ENCODE measurements around the gene SELENOI. TPM values are rescaled to one million over a fixed set of nuclear protein-coding genes. Genes with fewer than 3 reads are reported as not detected.
"Not testable (repeated sequence)": the region's sequence is repeated elsewhere in the genome, so short reads cannot be mapped to it uniquely, and the experiment has no call there.

Gene SELENOI
- total and polyA plus RNA-seq, 4 donors: 3.2 to 36.6 (median 17.0) TPM

DNA sequence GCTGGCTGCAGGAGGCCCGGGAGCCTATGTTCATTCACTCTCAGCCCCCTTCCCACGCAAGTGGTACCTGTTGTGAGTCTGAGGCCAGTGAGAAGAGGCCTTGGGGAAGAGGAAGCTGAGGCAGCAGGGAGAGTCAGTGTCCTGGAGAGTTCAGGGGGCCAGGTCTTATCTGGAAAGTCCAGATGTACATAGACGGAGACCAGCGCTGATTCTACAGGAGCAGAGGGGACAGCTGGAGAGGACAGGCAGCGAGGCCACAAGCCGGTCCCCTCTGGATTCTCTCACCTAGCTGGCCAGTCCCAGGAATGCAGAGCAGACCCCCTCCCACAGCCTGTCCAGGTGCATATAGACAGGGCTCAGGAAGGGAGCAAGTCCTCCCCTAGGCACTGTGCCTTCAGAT, 29.1 kb upstream of the SELENOI start:
- H3K4me1 ChIP-seq (ENCODE audit: control insufficient read depth in 5 of 5, insufficient read depth in 5 of 5, low read length in 5 of 5): no peaks in the 10 kb centered on the region
- DNase-seq: no peak
- 88 to 91% methylated on average over 6 of the region's 6 CpGs for WGBS, 2 donors
- H3K36me3 ChIP-seq (ENCODE audit: control insufficient read depth in 4 of 4, insufficient read depth in 4 of 4, low read length in 4 of 4): no peaks in the 10 kb centered on the region
- no peak overlapping the region for H3K4me3 ChIP-seq
- TF ChIP-seq, protein P1, sequence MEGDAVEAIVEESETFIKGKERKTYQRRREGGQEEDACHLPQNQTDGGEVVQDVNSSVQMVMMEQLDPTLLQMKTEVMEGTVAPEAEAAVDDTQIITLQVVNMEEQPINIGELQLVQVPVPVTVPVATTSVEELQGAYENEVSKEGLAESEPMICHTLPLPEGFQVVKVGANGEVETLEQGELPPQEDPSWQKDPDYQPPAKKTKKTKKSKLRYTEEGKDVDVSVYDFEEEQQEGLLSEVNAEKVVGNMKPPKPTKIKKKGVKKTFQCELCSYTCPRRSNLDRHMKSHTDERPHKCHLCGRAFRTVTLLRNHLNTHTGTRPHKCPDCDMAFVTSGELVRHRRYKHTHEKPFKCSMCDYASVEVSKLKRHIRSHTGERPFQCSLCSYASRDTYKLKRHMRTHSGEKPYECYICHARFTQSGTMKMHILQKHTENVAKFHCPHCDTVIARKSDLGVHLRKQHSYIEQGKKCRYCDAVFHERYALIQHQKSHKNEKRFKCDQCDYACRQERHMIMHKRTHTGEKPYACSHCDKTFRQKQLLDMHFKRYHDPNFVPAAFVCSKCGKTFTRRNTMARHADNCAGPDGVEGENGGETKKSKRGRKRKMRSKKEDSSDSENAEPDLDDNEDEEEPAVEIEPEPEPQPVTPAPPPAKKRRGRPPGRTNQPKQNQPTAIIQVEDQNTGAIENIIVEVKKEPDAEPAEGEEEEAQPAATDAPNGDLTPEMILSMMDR (IDR thresholded peaks at IDR 0.05; ENCODE audit: control extremely low read depth, extremely low read depth): no peak
- ATAC-seq (ENCODE audit: insufficient read depth, low FRiP score): no peak
- H3K9me3 ChIP-seq (ENCODE audit: control insufficient read depth in 4 of 4, insufficient read depth in 3 of 4, low read length in 3 of 4): peaks cover 0 to 3% (median 0%) of the 10 kb centered on the region in 4 donors
- H3K9ac ChIP-seq (ENCODE audit: insufficient read depth in 1 of 2, low read length in 2 of 2): no peak overlapping the region
- no peaks in the 10 kb centered on the region for H3K27me3 ChIP-seq (ENCODE audit: control insufficient read depth in 3 of 3, insufficient read depth in 3 of 3, low read length in 2 of 3)
- H3K27ac ChIP-seq (ENCODE audit: low read depth in 1 of 2, low read length in 1 of 2): no peak overlapping the region

DNA sequence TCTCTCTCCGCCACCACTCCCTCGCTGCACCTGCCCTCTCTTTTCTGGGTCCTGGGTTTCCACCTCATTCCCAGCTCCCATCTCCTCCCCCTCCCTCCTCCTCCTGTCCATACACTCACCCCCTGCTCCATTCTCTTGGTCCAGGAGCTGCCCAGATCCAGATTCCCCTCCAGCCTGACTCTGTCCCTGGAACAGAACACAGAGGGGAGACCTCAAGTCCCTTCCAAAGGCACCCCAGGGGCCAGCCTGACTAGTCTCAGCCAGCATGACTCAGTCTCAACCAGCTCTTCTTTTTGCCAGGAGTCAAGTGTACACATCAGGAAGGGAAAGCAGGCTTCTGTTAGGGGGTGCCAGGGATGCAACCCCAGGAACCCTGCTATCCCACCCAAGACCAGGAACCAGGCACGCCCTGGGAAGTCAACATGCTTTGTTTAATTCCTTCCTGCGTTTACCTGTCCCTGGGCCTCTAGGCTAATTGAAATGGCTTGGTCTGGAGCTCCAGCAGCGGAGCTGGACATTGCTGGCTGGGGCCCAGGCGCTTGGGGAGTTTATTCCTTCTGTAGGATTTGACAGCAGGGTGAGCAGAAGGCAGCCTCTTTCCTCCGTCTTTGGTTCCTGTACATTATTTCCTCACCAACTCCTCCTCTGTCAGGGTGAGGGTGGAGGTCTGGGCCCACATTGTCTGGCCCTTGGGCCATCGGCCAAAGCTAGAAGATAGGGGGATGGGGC, 28.4 kb upstream of the SELENOI start:
- H3K27me3 ChIP-seq (ENCODE audit: control insufficient read depth in 3 of 3, insufficient read depth in 3 of 3, low read length in 2 of 3): no peaks in the 10 kb centered on the region
- H3K27ac ChIP-seq (ENCODE audit: low read depth in 1 of 2, low read length in 1 of 2): no peak overlapping the region
- no peaks in the 10 kb centered on the region for H3K36me3 ChIP-seq (ENCODE audit: control insufficient read depth in 4 of 4, insufficient read depth in 4 of 4, low read length in 4 of 4)
- no peaks in the 10 kb centered on the region for H3K4me1 ChIP-seq (ENCODE audit: control insufficient read depth in 5 of 5, insufficient read depth in 5 of 5, low read length in 5 of 5)
- WGBS, 2 donors: 82 to 83% methylated on average over 8 of the region's 8 CpGs
- no peak for DNase-seq
- TF ChIP-seq, protein P1 (IDR thresholded peaks at IDR 0.05; ENCODE audit: control extremely low read depth, extremely low read depth): no peak
- no peak overlapping the region for H3K4me3 ChIP-seq
- peaks cover 0 to 3% (median 0%) of the 10 kb centered on the region in 4 donors for H3K9me3 ChIP-seq (ENCODE audit: control insufficient read depth in 4 of 4, insufficient read depth in 3 of 4, low read length in 3 of 4)
- no peak overlapping the region for H3K9ac ChIP-seq (ENCODE audit: insufficient read depth in 1 of 2, low read length in 2 of 2)
- no peak for ATAC-seq (ENCODE audit: insufficient read depth, low FRiP score)

GRCh38 chr2:26318950-26319349, 27.0 kb upstream of the SELENOI start:
- WGBS, 2 donors: 76 to 84% methylated on average over 6 of the region's 6 CpGs
- H3K9ac ChIP-seq (ENCODE audit: insufficient read depth in 1 of 2, low read length in 2 of 2): no peak overlapping the region
- TF ChIP-seq, protein P1 (IDR thresholded peaks at IDR 0.05; ENCODE audit: control extremely low read depth, extremely low read depth): no peak
- no peaks in the 10 kb centered on the region for H3K27me3 ChIP-seq (ENCODE audit: control insufficient read depth in 3 of 3, insufficient read depth in 3 of 3, low read length in 2 of 3)
- no peak overlapping the region for H3K27ac ChIP-seq (ENCODE audit: low read depth in 1 of 2, low read length in 1 of 2)
- DNase-seq (no peak), ATAC-seq (ENCODE audit: insufficient read depth, low FRiP score) (no peak)
- H3K4me3 ChIP-seq: no peak overlapping the region
- no peaks in the 10 kb centered on the region for H3K4me1 ChIP-seq (ENCODE audit: control insufficient read depth in 5 of 5, insufficient read depth in 5 of 5, low read length in 5 of 5)
- H3K36me3 ChIP-seq (ENCODE audit: control insufficient read depth in 4 of 4, insufficient read depth in 4 of 4, low read length in 4 of 4): no peaks in the 10 kb centered on the region
- H3K9me3 ChIP-seq (ENCODE audit: control insufficient read depth in 4 of 4, insufficient read depth in 3 of 4, low read length in 3 of 4): peaks cover 0 to 3% (median 0%) of the 10 kb centered on the region in 4 donors

- not testable (repeated sequence) for DNase-seq
These were observed 21.5 kb upstream of the SELENOI start for GRCh38 chr2:26324479-26324878.

More at GRCh38 chr2:26324479-26324878, 21.5 kb upstream of the SELENOI start:
- H3K9ac ChIP-seq (ENCODE audit: insufficient read depth in 1 of 2, low read length in 2 of 2); H3K27me3 ChIP-seq (ENCODE audit: control insufficient read depth in 3 of 3, insufficient read depth in 3 of 3, low read length in 2 of 3); H3K4me3 ChIP-seq; H3K4me1 ChIP-seq (ENCODE audit: control insufficient read depth in 5 of 5, insufficient read depth in 5 of 5, low read length in 5 of 5); ATAC-seq (ENCODE audit: insufficient read depth, low FRiP score); H3K9me3 ChIP-seq (ENCODE audit: control insufficient read depth in 4 of 4, insufficient read depth in 3 of 4, low read length in 3 of 4); H3K36me3 ChIP-seq (ENCODE audit: control insufficient read depth in 4 of 4, insufficient read depth in 4 of 4, low read length in 4 of 4); H3K27ac ChIP-seq (ENCODE audit: low read depth in 1 of 2, low read length in 1 of 2): not testable (repeated sequence)

All from lung (tissue), 12 donors.